GDM1 (cell line): Measurements from ENCODE around the gene SRP68.

Experiments used
- DNase-seq: peaks from one replicate; lab custom pipeline; 2025; lab: John Stamatoyannopoulos, UW

The SRP68 gene

GRCh38 chr17:76018340-76018680, 54.0 kb downstream of the SRP68 start:
- no peak for DNase-seq

GRCh38 chr17:76017481-76018339, 54.6 kb downstream of the SRP68 start:
- DNase-seq = no peak

GRCh38 chr17:76014925-76015261, 57.4 kb downstream of the SRP68 start:
- DNase-seq = no peak

GRCh38 chr17:76014100-76014924, 58.0 kb downstream of the SRP68 start:
- DNase-seq = peak; percentile 60

GRCh38 chr17:76013377-76013932, 58.9 kb downstream of the SRP68 start:
- DNase-seq = no peak

GRCh38 chr17:76011951-76012350, 60.4 kb downstream of the SRP68 start:
- DNase-seq = no peak

GRCh38 chr17:76009969-76010661, 62.2 kb downstream of the SRP68 start:
- no peak for DNase-seq

GRCh38 chr17:76009447-76009846, 62.9 kb downstream of the SRP68 start:
- no peak for DNase-seq

- no peak for DNase-seq
Observed at GRCh38 chr17:76008630-76009425, 63.5 kb downstream of the SRP68 start.

- DNase-seq = no peak
Observed at GRCh38 chr17:76008208-76008607, 64.1 kb downstream of the SRP68 start.

- no peak for DNase-seq
Observed at GRCh38 chr17:76007850-76008165, 64.5 kb downstream of the SRP68 start.

- DNase-seq = no peak
Observed at GRCh38 chr17:76007131-76007849, 65.0 kb downstream of the SRP68 start.

- DNase-seq = peak; percentile 40
Observed at GRCh38 chr17:76005263-76006149, 66.8 kb downstream of the SRP68 start.

- no peak for DNase-seq
Observed at GRCh38 chr17:76004750-76005262, 67.5 kb downstream of the SRP68 start.

- no peak for DNase-seq
Observed at GRCh38 chr17:76003915-76004314, 68.4 kb downstream of the SRP68 start.

GRCh38 chr17:76002100-76002499, 70.2 kb downstream of the SRP68 start:
- DNase-seq = no peak

GRCh38 chr17:76000755-76001521, 71.4 kb downstream of the SRP68 start, which contains the start of gene CDK3:
CDK3 (plus strand) TSS chr17:76000855; CDS start chr17:76001426, 571 bp downstream.
- DNase-seq = no peak

- peak; percentile 60 for DNase-seq
Observed at GRCh38 chr17:76000016-76000754, 72.1 kb downstream of the SRP68 start.
